Caco-2 (cell line): ENCODE measurements around the gene KNSTRN. TPM values are rescaled to one million over a fixed set of nuclear protein-coding genes. Genes with fewer than 3 reads are reported as not detected.

Source experiments
- BruUV-seq: library from RNA; stranded (reverse); fragments of 400-500 nt; replicated peaks from 2 replicates; lab custom pipeline; 2021; lab: Mats Ljungman, UMichigan
- CTCF ChIA-PET: fragments of 300-600 bp; sonication (Branson Sonifier 250); formaldehyde crosslinking; loops from one replicate; lab custom pipeline; 2022; ENCODE audit warnings: antibody characterized with exemption; lab: Charles Lee
- POLR2A ChIA-PET: fragments of 300-600 bp; sonication (Branson Sonifier 250); formaldehyde crosslinking; loops from one replicate; lab custom pipeline; 2022; ENCODE audit warnings: antibody characterized with exemption; lab: Charles Lee
- DNase-seq, 2 experiments: peaks; one replicate each; pipeline versions ENCODE4 v3.0.0 to v3.0.0-alpha.2; 2020 to 2022
- H3K27me3 ChIP-seq: replicated peaks from 2 replicates; pipeline ENCODE4 v1.6.0; 2011; ENCODE audit warnings: low read length; ENCODE audit not compliant: control insufficient read depth, insufficient read depth
- H3K36me3 ChIP-seq: 2 replicates; pipeline ENCODE4 v1.5.1; 2011; ENCODE audit warnings: low read length; ENCODE audit not compliant: control insufficient read depth, insufficient read depth
- H3K4me1 ChIP-seq: fragments of 250-450 bp; sonication (Bioruptor Pico); 2 replicates; pipeline ENCODE4 v1.5.1; 2020; ENCODE audit warnings: mild to moderate bottlenecking
- H3K4me3 ChIP-seq: 2 replicates; pipeline ENCODE4 v1.5.1; 2011; ENCODE audit warnings: low read depth, mild to moderate bottlenecking, control low read depth, low read length
- H3K9me3 ChIP-seq: fragments of 250-450 bp; sonication (Bioruptor Pico); 2 replicates; pipeline ENCODE4 v1.5.1; 2020; ENCODE audit warnings: mild to moderate bottlenecking, moderate library complexity
- H3K27ac Mint-ChIP-seq: one replicate; pipeline ENCODE4 v1.8.0; 2022; ENCODE audit warnings: mixed read lengths; ENCODE audit not compliant: unreplicated experiment
- H3K27me3 Mint-ChIP-seq: one replicate; pipeline ENCODE4 v1.8.0; 2022; ENCODE audit warnings: mixed read lengths; ENCODE audit not compliant: insufficient read depth, unreplicated experiment
- H3K36me3 Mint-ChIP-seq: one replicate; pipeline ENCODE4 v1.8.0; 2022; ENCODE audit warnings: mild to moderate bottlenecking, mixed read lengths; ENCODE audit not compliant: insufficient read depth, unreplicated experiment
- H3K4me1 Mint-ChIP-seq: one replicate; pipeline ENCODE4 v1.8.0; 2022; ENCODE audit warnings: low read depth, mixed read lengths; ENCODE audit not compliant: unreplicated experiment
- H3K4me3 Mint-ChIP-seq: one replicate; pipeline ENCODE4 v1.8.0; 2022; ENCODE audit warnings: mild to moderate bottlenecking, moderate library complexity, mixed read lengths; ENCODE audit not compliant: unreplicated experiment
- H3K9me3 Mint-ChIP-seq: one replicate; pipeline ENCODE4 v1.8.0; 2022; ENCODE audit warnings: mixed read lengths; ENCODE audit not compliant: unreplicated experiment
- CTCF ChIP-seq, 2 experiments: fragments of 200-600 bp in 1 of 2; IDR thresholded peaks; 1 replicate in 1 of 2; 2 replicates in 1 of 2; pipeline versions ENCODE4 v1.5.1 to v1.8.0; 2011 to 2022; ENCODE audit warnings: antibody characterized with exemption in 1 of 2, control low read depth in 1 of 2, inconsistent platforms in 1 of 2, low read depth in 1 of 2, low read length in 1 of 2, mild to moderate bottlenecking in 1 of 2, moderate library complexity in 1 of 2; ENCODE audit not compliant: insufficient read depth in 1 of 2, severe bottlenecking in 1 of 2, unreplicated experiment in 1 of 2
- intact Hi-C: fragments of 100-400 bp; cut with micrococcal nuclease; formaldehyde crosslinking; loops from one replicate; pipeline ENCODE4 v1.10.0; 2022; ENCODE audit not compliant: unreplicated experiment
- total RNA-seq: library from RNA; stranded (reverse); gene quantifications from 2 replicates; pipeline ENCODE4 v1.2.3, GENCODE V29; 2022

Gene KNSTRN
- total RNA-seq, 1 experiment from 2014 or later: 74.7 TPM

- Histone ChIP-seq H3K27me3 (no peaks in the 10 kb centered on the region), H3K4me1 (no peaks in the 10 kb centered on the region), H3K9me3 (no peaks in the 10 kb centered on the region), H3K4me3 (no peak overlapping the region), H3K36me3 (peaks cover 2% of the 10 kb centered on the region; the same call in 1 of the 2 replicates)
- POLR2A ChIA-PET: no interaction called here
- intact Hi-C loops: no loop called here
- no peak overlapping the region for H3K4me3 Mint-ChIP-seq
- TF ChIP-seq CTCF (IDR thresholded peaks at IDR 0.05; ENCODE audit: insufficient read depth in 1 of 2, low read depth in 1 of 2, low read length in 1 of 2, severe bottlenecking in 1 of 2, unreplicated experiment in 1 of 2): no peak
- H3K4me1 Mint-ChIP-seq: no peaks in the 10 kb centered on the region
- BruUV-seq: no TSS peak
- CTCF ChIA-PET: no interaction called here
- no peaks in the 10 kb centered on the region for H3K9me3 Mint-ChIP-seq
- no peaks in the 10 kb centered on the region for H3K27me3 Mint-ChIP-seq
- peaks cover 36% of the 10 kb centered on the region for H3K36me3 Mint-ChIP-seq
- H3K27ac Mint-ChIP-seq: no peak overlapping the region
- no peak for DNase-seq
Measured at GRCh38 chr15:40414816-40415215, 32.3 kb downstream of the KNSTRN start.

GRCh38 chr15:40415226-40415625 lies 32.7 kb downstream of the KNSTRN start:
- H3K27me3 Mint-ChIP-seq: no peaks in the 10 kb centered on the region
- H3K4me3 Mint-ChIP-seq: no peak overlapping the region
- ChIA-PET CTCF (no interaction called here), POLR2A (no interaction called here)
- H3K36me3 Mint-ChIP-seq: peaks cover 32% of the 10 kb centered on the region
- no peak for TF ChIP-seq CTCF (IDR thresholded peaks at IDR 0.05; ENCODE audit: insufficient read depth in 1 of 2, low read depth in 1 of 2, low read length in 1 of 2, severe bottlenecking in 1 of 2, unreplicated experiment in 1 of 2)
- Histone ChIP-seq H3K4me1 (no peaks in the 10 kb centered on the region), H3K36me3 (peaks cover 2% of the 10 kb centered on the region; the same call in 1 of the 2 replicates), H3K4me3 (no peak overlapping the region), H3K9me3 (no peaks in the 10 kb centered on the region), H3K27me3 (no peaks in the 10 kb centered on the region)
- H3K9me3 Mint-ChIP-seq: no peaks in the 10 kb centered on the region
- intact Hi-C loops: no loop called here
- H3K27ac Mint-ChIP-seq: no peak overlapping the region
- DNase-seq: no peak
- H3K4me1 Mint-ChIP-seq: no peaks in the 10 kb centered on the region
- BruUV-seq: no TSS peak

GRCh38 chr15:40416056-40416455 lies 33.5 kb downstream of the KNSTRN start:
- H3K4me3 Mint-ChIP-seq: no peak overlapping the region
- no peaks in the 10 kb centered on the region for H3K4me1 ChIP-seq
- ChIA-PET POLR2A (no interaction called here), CTCF (no interaction called here)
- no peaks in the 10 kb centered on the region for H3K27me3 Mint-ChIP-seq
- H3K4me1 Mint-ChIP-seq: no peaks in the 10 kb centered on the region
- H3K27me3 ChIP-seq: no peaks in the 10 kb centered on the region
- no peak for DNase-seq
- no peaks in the 10 kb centered on the region for H3K9me3 ChIP-seq
- H3K9me3 Mint-ChIP-seq: no peaks in the 10 kb centered on the region
- no peak for TF ChIP-seq CTCF (IDR thresholded peaks at IDR 0.05; ENCODE audit: insufficient read depth in 1 of 2, low read depth in 1 of 2, low read length in 1 of 2, severe bottlenecking in 1 of 2, unreplicated experiment in 1 of 2)
- no TSS peak for BruUV-seq
- H3K36me3 Mint-ChIP-seq: peaks cover 24% of the 10 kb centered on the region
- intact Hi-C loops: no loop called here
- H3K27ac Mint-ChIP-seq: no peak overlapping the region
- H3K4me3 ChIP-seq: no peak overlapping the region
- H3K36me3 ChIP-seq: peaks cover under 1% of the 10 kb centered on the region; the same call in 1 of the 2 replicates
